GM23338 (cell line): ENCODE data around the gene SLC6A13. TPM values are rescaled to one million over a fixed set of nuclear protein-coding genes. Genes with fewer than 3 reads are reported as not detected.

Experiments
- ATAC-seq: fragments of 200-7000 bp; cut with Tn5 transposase; 3 replicates; pipeline ENCODE4 v1.9.1; 2020
- DNase-seq: peaks from one replicate; pipeline ENCODE4 v3.0.0-alpha.2; 2015; ENCODE audit warnings: low spot score
- H2AFZ ChIP-seq: fragments of 200-600 bp; sonication (generic); 2 replicates; pipeline ENCODE4 v1.8.0; 2016; ENCODE audit warnings: antibody characterized with exemption, mild to moderate bottlenecking, moderate library complexity
- H3F3A ChIP-seq: fragments of 200-600 bp; sonication (generic); replicated peaks from 2 replicates; pipeline ENCODE4 v1.8.0; 2017; ENCODE audit warnings: antibody characterized with exemption, mixed run types, low read depth
- H3K27ac ChIP-seq: fragments of 200-600 bp; sonication (generic); 2 replicates; pipeline ENCODE4 v1.6.1; 2016; ENCODE audit warnings: low read depth
- H3K27me3 ChIP-seq: fragments of 200-600 bp; sonication (generic); 2 replicates; pipeline ENCODE4 v1.8.0; 2016; ENCODE audit warnings: mild to moderate bottlenecking, mixed run types, moderate library complexity; ENCODE audit not compliant: insufficient read depth
- H3K36me3 ChIP-seq: fragments of 200-600 bp; sonication (generic); 2 replicates; pipeline ENCODE4 v1.8.0; 2016; ENCODE audit warnings: mild to moderate bottlenecking; ENCODE audit not compliant: insufficient read depth
- H3K4me1 ChIP-seq: fragments of 200-600 bp; sonication (generic); 2 replicates; pipeline ENCODE4 v1.8.0; 2016; ENCODE audit warnings: mild to moderate bottlenecking, moderate library complexity; ENCODE audit not compliant: insufficient read depth
- H3K4me2 ChIP-seq: fragments of 200-600 bp; sonication (generic); 2 replicates; pipeline ENCODE4 v1.7.1; 2017; ENCODE audit warnings: mixed run types
- H3K4me3 ChIP-seq: fragments of 200-600 bp; sonication (generic); 2 replicates; pipeline ENCODE4 v1.6.1; 2016; ENCODE audit warnings: mixed run types
- H3K79me2 ChIP-seq: fragments of 200-600 bp; sonication (generic); replicated peaks from 2 replicates; pipeline ENCODE4 v1.8.0; 2017; ENCODE audit warnings: mild to moderate bottlenecking; ENCODE audit not compliant: insufficient read depth
- H3K9me2 ChIP-seq: fragments of 200-600 bp; sonication (generic); 2 replicates; pipeline ENCODE4 v1.8.0; 2017; ENCODE audit not compliant: insufficient read depth
- H4K20me1 ChIP-seq: fragments of 200-600 bp; sonication (generic); replicated peaks from 2 replicates; pipeline ENCODE4 v1.8.0; 2017; ENCODE audit warnings: mild to moderate bottlenecking; ENCODE audit not compliant: insufficient read depth
- H3K27ac Mint-ChIP-seq: 2 replicates; pipeline ENCODE4 v1.8.0; 2020; ENCODE audit warnings: inconsistent platforms, mild to moderate bottlenecking, moderate library complexity, mixed read lengths
- H3K27me3 Mint-ChIP-seq: 3 replicates; pipeline ENCODE4 v1.8.0; 2022; ENCODE audit warnings: low read depth, mild to moderate bottlenecking, moderate library complexity, mixed read lengths, inconsistent platforms; ENCODE audit not compliant: insufficient read depth, poor library complexity
- H3K36me3 Mint-ChIP-seq: 3 replicates; pipeline ENCODE4 v1.8.0; 2021; ENCODE audit warnings: low read depth, mild to moderate bottlenecking, inconsistent platforms, moderate library complexity, mixed read lengths
- H3K4me1 Mint-ChIP-seq: 3 replicates; pipeline ENCODE4 v1.8.0; 2020; ENCODE audit warnings: mild to moderate bottlenecking, inconsistent platforms, mixed read lengths
- H3K4me3 Mint-ChIP-seq: 3 replicates; pipeline ENCODE4 v1.8.0; 2021; ENCODE audit warnings: moderate library complexity, mild to moderate bottlenecking, inconsistent platforms, mixed read lengths
- H3K9me3 Mint-ChIP-seq: 3 replicates; pipeline ENCODE4 v1.8.0; 2020; ENCODE audit warnings: moderate library complexity, mild to moderate bottlenecking, inconsistent platforms, mixed read lengths
- NANOG ChIP-seq: IDR thresholded peaks from 2 replicates; pipeline ENCODE4 v1.6.1; 2016; ENCODE audit warnings: antibody characterized with exemption, borderline replicate concordance
- POLR2AphosphoS5 ChIP-seq: IDR thresholded peaks from 2 replicates; pipeline ENCODE4 v1.6.1; 2016; ENCODE audit warnings: antibody characterized with exemption, low read depth
- REST ChIP-seq: IDR thresholded peaks from one replicate; pipeline ENCODE4 v1.6.1; 2018; ENCODE audit warnings: antibody characterized with exemption; ENCODE audit not compliant: unreplicated experiment
- ZNF114 ChIP-seq: fragments of 250-450 bp; sonication (Bioruptor Pico); IDR thresholded peaks from 2 replicates; pipeline ENCODE4 v1.5.0; 2020; ENCODE audit warnings: mild to moderate bottlenecking, moderate library complexity
- ZNF331 ChIP-seq: fragments of 250-450 bp; sonication (Bioruptor Pico); IDR thresholded peaks from 2 replicates; pipeline ENCODE4 v1.5.0; 2020; ENCODE audit warnings: low read depth, mild to moderate bottlenecking, moderate library complexity
- ZNF462 ChIP-seq: fragments of 250-450 bp; sonication (Bioruptor Pico); IDR thresholded peaks from 2 replicates; pipeline ENCODE4 v1.5.0; 2020; ENCODE audit warnings: mild to moderate bottlenecking, moderate library complexity
- polyA plus RNA-seq: library from polyadenylated mRNA; unstranded; fragments of >200 nt; fragmentation: Nextera tagmentation; extraction: Ambion mirVana; gene quantifications from 2 replicates; pipeline ENCODE4 v1.2.1, GENCODE V29; 2016
- total RNA-seq: library from RNA; depleted of rRNA; stranded (reverse); fragments of >200 nt; shearing (Covaris generic); gene quantifications from 2 replicates; pipeline ENCODE4 v1.2.3, GENCODE V29; 2014
- TF ChIP-seq, protein P1 (sequence below), 2 experiments: fragments of 200-600 bp in 1 of 2; sonication (generic) in 1 of 2; conservative IDR thresholded peaks; 2 replicates each; pipeline versions ENCODE4 v1.5.1 to v1.6.1; 2016 to 2017; ENCODE audit warnings: antibody characterized with exemption in 2 of 2, low read depth in 2 of 2, mild to moderate bottlenecking in 2 of 2, moderate library complexity in 1 of 2
- TF ChIP-seq, protein P2 (sequence below): IDR thresholded peaks from 2 replicates; pipeline ENCODE4 v1.6.1; 2016; ENCODE audit warnings: antibody characterized with exemption

SLC6A13 gene
- total and polyA plus RNA-seq, 2 experiments from 2014 or later: not detected

DNA sequence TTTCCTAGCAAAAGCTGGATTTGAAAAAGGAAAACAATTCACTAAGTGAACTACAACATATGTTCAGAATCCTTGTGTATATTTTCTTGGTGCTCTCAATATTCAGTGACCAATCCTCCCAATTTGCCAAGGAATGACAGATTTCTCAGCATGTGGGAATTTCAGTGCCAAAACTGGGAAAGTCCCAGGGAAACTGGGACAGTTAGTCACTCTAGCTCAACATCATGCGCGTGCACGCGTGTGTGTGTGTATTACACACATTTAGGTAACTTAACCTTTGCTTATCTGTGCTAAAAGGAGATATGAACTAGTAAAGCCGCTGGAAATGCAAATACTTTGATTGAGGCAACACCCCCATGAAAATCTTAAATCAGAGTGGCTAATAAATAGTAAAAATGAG lies 26.1 kb upstream of the SLC6A13 start (continued):
- TF ChIP-seq ZNF462 (CRISPR knock-in tag) (no peak), ZNF114 (CRISPR knock-in tag) (no peak), NANOG (no peak)
- TF ChIP-seq, protein P1, sequence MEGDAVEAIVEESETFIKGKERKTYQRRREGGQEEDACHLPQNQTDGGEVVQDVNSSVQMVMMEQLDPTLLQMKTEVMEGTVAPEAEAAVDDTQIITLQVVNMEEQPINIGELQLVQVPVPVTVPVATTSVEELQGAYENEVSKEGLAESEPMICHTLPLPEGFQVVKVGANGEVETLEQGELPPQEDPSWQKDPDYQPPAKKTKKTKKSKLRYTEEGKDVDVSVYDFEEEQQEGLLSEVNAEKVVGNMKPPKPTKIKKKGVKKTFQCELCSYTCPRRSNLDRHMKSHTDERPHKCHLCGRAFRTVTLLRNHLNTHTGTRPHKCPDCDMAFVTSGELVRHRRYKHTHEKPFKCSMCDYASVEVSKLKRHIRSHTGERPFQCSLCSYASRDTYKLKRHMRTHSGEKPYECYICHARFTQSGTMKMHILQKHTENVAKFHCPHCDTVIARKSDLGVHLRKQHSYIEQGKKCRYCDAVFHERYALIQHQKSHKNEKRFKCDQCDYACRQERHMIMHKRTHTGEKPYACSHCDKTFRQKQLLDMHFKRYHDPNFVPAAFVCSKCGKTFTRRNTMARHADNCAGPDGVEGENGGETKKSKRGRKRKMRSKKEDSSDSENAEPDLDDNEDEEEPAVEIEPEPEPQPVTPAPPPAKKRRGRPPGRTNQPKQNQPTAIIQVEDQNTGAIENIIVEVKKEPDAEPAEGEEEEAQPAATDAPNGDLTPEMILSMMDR (conservative IDR thresholded peaks at IDR 0.05; ENCODE audit: low read depth in 2 of 2): no peak

DNA sequence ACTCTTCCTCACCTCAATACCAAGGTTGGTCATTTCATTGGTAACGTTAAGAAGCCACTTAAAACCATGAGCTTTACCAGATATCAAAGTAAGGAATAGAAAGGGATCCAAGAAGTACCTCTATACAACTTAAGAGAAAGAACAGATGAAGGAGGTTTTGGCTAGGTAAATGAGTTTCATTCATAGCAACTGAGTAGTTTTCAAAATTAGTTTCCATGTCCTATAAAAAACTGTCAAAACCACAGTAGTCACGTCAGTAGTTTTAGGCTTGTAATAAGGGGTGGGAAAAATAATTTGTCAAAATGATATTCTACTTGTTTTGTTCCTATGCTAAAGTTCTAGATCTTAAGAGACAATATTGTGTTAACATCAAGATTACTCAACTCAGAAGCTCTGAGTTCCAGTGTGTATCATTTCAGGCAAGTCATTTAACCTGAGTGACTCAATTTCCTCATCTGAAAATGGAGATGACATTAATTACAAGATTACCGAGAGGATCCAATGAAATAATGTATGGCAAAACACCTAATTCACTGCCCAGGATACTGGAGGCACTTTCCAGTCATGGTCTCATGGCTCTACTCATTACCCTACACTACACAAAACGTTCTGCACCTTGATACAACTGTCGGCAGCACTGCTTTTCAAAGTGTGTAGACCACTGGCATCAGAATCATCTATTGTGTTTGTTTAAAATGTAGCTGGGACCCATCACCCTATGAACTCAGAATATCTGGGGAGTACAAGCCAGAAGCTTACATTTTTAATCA lies 24.1 kb upstream of the SLC6A13 start:
- no peaks in the 10 kb centered on the region for H3K9me3 Mint-ChIP-seq
- no peak overlapping the region for H3K27ac ChIP-seq
- peaks cover 13% of the 10 kb centered on the region; the same call in 1 of the 2 replicates for H3K36me3 ChIP-seq
- H3K4me3 Mint-ChIP-seq: no peak overlapping the region
- H3K4me1 ChIP-seq: no peaks in the 10 kb centered on the region
- peaks cover 10% of the 10 kb centered on the region; the same call in 2 of the 3 replicates for H3K36me3 Mint-ChIP-seq
- DNase-seq (no peak), ATAC-seq (no peak)
- no peaks in the 10 kb centered on the region for H4K20me1 ChIP-seq
- H2AFZ ChIP-seq: no peak overlapping the region
- no peak overlapping the region for H3K4me2 ChIP-seq
- H3K27me3 Mint-ChIP-seq: no peaks in the 10 kb centered on the region
- H3K4me1 Mint-ChIP-seq: no peaks in the 10 kb centered on the region
- no peaks in the 10 kb centered on the region for H3K9me2 ChIP-seq
- H3K79me2 ChIP-seq: no peaks in the 10 kb centered on the region
- no peaks in the 10 kb centered on the region for H3F3A ChIP-seq
- H3K27me3 ChIP-seq: no peaks in the 10 kb centered on the region
- H3K4me3 ChIP-seq: no peak overlapping the region
- no peak overlapping the region for H3K27ac Mint-ChIP-seq
- no peak for TF ChIP-seq REST
- TF ChIP-seq, protein P1 (conservative IDR thresholded peaks at IDR 0.05; ENCODE audit: low read depth in 2 of 2): no peak
- no peak for TF ChIP-seq NANOG
- TF ChIP-seq, protein P2, sequence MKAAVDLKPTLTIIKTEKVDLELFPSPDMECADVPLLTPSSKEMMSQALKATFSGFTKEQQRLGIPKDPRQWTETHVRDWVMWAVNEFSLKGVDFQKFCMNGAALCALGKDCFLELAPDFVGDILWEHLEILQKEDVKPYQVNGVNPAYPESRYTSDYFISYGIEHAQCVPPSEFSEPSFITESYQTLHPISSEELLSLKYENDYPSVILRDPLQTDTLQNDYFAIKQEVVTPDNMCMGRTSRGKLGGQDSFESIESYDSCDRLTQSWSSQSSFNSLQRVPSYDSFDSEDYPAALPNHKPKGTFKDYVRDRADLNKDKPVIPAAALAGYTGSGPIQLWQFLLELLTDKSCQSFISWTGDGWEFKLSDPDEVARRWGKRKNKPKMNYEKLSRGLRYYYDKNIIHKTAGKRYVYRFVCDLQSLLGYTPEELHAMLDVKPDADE: no peak
- no peak for TF ChIP-seq POLR2AphosphoS5
- TF ChIP-seq ZNF331: no peak
- no peak for TF ChIP-seq ZNF114 (CRISPR knock-in tag)
